Chondrocyte (in vitro differentiated cells): ENCODE data around the gene LYPLA2. TPM values are rescaled to one million over a fixed set of nuclear protein-coding genes. Genes with fewer than 3 reads are reported as not detected.

Source experiments
- DNase-seq: peaks from one replicate; pipeline ENCODE4 v3.0.0; 2021; ENCODE audit warnings: mixed read lengths, low spot score
- H3K27ac Mint-ChIP-seq: one replicate; pipeline ENCODE4 v1.8.0; 2021; ENCODE audit warnings: mild to moderate bottlenecking, moderate library complexity, mixed read lengths; ENCODE audit not compliant: unreplicated experiment
- H3K27me3 Mint-ChIP-seq: 2 replicates; pipeline ENCODE4 v1.8.0; 2021; ENCODE audit warnings: low read depth, mixed read lengths
- H3K36me3 Mint-ChIP-seq: 2 replicates; pipeline ENCODE4 v1.8.0; 2021; ENCODE audit warnings: low read depth, mixed read lengths
- H3K4me1 Mint-ChIP-seq: 2 replicates; pipeline ENCODE4 v1.8.0; 2021; ENCODE audit warnings: low read depth, mild to moderate bottlenecking, mixed read lengths
- H3K4me3 Mint-ChIP-seq: one replicate; pipeline ENCODE4 v1.8.0; 2021; ENCODE audit warnings: mild to moderate bottlenecking, moderate library complexity, mixed read lengths; ENCODE audit not compliant: unreplicated experiment
- H3K9me3 Mint-ChIP-seq: 2 replicates; pipeline ENCODE4 v1.8.0; 2021; ENCODE audit warnings: low read depth, mixed read lengths
- total RNA-seq: library from RNA; stranded (reverse); gene quantifications from 3 replicates; pipeline ENCODE4 v1.2.1, GENCODE V29; 2021
- TF ChIP-seq, protein P1 (sequence below): fragments of 200-600 bp; sonication (generic); IDR thresholded peaks from 2 replicates; pipeline ENCODE4 v1.5.0; 2021; ENCODE audit warnings: antibody characterized with exemption, mild to moderate bottlenecking, moderate library complexity

LYPLA2 gene
- total RNA-seq, 1 donor from 2014 or later = 40.4 TPM

DNA sequence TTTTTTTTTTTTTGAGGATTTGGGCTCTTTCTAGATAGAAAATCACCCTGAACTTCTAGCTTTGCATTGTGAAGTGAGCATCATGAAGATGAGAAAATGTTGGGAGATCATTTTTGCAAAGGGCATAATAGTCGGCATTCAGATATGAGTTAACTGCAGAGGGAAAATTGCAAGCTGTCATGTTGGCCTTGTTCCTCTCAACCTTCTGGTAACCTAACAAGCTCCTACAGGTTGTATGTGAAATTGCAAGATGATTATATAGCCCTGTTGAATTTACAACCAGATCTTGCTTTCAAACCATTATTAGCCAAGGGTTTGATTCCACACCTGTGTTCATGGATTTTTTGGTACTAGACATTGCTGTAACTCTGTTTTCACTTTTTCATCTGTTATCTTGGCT is 45.4 kb upstream of the LYPLA2 start:
- TF ChIP-seq, protein P1, sequence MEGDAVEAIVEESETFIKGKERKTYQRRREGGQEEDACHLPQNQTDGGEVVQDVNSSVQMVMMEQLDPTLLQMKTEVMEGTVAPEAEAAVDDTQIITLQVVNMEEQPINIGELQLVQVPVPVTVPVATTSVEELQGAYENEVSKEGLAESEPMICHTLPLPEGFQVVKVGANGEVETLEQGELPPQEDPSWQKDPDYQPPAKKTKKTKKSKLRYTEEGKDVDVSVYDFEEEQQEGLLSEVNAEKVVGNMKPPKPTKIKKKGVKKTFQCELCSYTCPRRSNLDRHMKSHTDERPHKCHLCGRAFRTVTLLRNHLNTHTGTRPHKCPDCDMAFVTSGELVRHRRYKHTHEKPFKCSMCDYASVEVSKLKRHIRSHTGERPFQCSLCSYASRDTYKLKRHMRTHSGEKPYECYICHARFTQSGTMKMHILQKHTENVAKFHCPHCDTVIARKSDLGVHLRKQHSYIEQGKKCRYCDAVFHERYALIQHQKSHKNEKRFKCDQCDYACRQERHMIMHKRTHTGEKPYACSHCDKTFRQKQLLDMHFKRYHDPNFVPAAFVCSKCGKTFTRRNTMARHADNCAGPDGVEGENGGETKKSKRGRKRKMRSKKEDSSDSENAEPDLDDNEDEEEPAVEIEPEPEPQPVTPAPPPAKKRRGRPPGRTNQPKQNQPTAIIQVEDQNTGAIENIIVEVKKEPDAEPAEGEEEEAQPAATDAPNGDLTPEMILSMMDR = peak; percentile 69
- H3K36me3 Mint-ChIP-seq = peaks cover 2% of the 10 kb centered on the region
- no peaks in the 10 kb centered on the region for H3K27me3 Mint-ChIP-seq
- no peaks in the 10 kb centered on the region for H3K9me3 Mint-ChIP-seq
- H3K4me1 Mint-ChIP-seq = peaks cover 42% of the 10 kb centered on the region
- H3K27ac Mint-ChIP-seq = peak overlapping the region; percentile 95
- no peak for DNase-seq
- H3K4me3 Mint-ChIP-seq = peak overlapping the region; percentile 89

DNA sequence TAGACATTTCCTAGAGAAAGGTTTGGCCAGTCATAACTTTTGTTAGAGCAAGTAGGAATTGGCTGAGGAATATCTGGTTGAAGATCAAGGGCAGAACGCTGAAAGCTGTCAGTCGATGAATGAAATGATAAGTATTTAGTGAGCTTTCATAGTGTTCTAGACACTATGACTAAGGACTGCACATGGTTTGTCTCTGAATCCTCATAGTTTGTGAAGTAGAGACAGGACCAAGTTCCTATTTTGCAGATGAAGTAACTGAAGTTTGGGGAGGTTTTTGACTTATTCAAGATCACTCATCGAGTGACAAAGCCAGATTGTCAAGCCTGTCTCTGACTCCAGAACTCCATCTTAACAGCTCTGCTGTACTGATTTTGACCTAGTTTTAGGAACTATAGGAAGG is 42.9 kb upstream of the LYPLA2 start:
- TF ChIP-seq, protein P1 = no peak
- Mint-ChIP-seq H3K4me3 (no peak overlapping the region), H3K27me3 (no peaks in the 10 kb centered on the region), H3K27ac (no peak overlapping the region), H3K36me3 (peaks cover 12% of the 10 kb centered on the region), H3K4me1 (peaks cover 32% of the 10 kb centered on the region), H3K9me3 (no peaks in the 10 kb centered on the region)
- DNase-seq = no peak

DNA sequence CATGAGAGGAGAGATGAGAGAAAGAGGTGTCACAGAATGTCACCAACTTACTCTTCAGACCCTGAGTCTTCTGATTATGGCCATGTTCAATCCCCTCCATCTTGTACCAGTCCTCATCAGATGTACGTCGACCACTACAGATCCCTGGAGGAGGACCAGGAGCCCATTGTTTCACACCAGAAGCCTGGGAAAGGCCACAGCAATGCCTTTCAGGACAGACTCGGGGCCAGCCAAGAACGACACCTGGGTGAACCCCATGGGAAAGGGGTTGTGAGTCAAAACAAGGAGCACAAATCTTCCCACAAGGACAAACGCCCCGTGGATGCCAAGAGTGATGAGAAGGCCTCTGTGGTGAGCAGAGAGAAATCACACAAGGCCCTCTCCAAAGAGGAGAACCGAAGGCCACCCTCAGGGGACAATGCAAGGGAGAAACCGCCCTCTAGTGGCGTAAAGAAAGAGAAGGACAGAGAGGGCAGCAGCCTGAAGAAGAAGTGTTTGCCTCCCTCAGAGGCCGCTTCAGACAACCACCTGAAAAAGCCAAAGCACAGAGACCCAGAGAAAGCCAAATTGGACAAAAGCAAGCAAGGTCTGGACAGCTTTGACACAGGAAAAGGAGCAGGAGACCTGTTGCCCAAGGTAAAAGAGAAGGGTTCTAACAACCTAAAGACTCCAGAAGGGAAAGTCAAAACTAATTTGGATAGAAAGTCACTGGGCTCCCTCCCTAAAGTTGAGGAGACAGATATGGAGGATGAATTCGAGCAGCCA is 39.7 kb upstream of the LYPLA2 start:
- peak overlapping the region; percentile 36 for H3K27ac Mint-ChIP-seq
- H3K4me3 Mint-ChIP-seq = no peak overlapping the region

DNA sequence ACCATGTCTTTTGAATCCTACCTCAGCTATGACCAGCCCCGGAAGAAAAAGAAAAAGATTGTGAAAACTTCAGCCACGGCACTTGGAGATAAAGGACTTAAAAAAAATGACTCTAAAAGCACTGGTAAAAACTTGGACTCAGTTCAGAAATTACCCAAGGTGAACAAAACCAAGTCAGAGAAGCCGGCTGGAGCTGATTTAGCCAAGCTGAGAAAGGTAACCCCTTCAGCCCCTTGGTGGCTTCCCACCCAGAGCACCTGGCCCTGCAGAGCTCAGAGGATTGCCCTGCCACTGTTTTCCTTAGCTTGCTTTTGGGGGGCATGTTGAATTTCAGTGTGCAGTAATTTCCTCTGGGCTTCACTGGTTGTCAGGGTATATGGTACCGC is 39.1 kb upstream of the LYPLA2 start:
- Mint-ChIP-seq H3K27me3 (no peaks in the 10 kb centered on the region), H3K4me1 (peaks cover 12% of the 10 kb centered on the region), H3K9me3 (no peaks in the 10 kb centered on the region), H3K36me3 (peaks cover 33% of the 10 kb centered on the region), H3K27ac (no peak overlapping the region), H3K4me3 (no peak overlapping the region)
- no peak for DNase-seq
- TF ChIP-seq, protein P1 = no peak

More for the DNA sequence above, 39.7 kb upstream of the LYPLA2 start:
- Mint-ChIP-seq H3K27me3 (no peaks in the 10 kb centered on the region), H3K4me1 (peaks cover 16% of the 10 kb centered on the region), H3K9me3 (no peaks in the 10 kb centered on the region), H3K36me3 (peaks cover 33% of the 10 kb centered on the region)
- DNase-seq = no peak
- TF ChIP-seq, protein P1 = peak; percentile 81

DNA sequence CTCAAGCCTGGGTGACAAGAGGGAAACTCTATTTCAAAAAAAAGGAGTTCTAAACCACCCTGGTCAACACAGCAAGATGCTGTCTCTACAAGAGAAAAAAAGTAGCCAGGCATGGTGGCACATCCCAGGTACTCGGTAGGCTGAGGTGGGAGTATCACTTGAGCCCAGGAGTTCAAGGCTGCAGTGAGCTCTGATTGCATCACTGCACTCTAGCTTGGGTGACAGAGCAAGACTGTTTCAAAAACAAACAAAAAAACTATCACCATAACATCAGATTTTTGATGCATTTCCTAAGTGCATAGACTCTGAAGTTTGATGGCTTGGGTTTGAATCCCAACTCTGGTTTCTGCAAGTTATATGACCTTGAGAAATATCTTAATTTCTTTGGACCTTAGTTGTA is 38.0 kb upstream of the LYPLA2 start:
- no peak overlapping the region for H3K27ac Mint-ChIP-seq
- no peaks in the 10 kb centered on the region for H3K9me3 Mint-ChIP-seq
- TF ChIP-seq, protein P1 = no peak
- DNase-seq = no peak
- no peak overlapping the region for H3K4me3 Mint-ChIP-seq
- H3K36me3 Mint-ChIP-seq = peaks cover 35% of the 10 kb centered on the region
- H3K27me3 Mint-ChIP-seq = no peaks in the 10 kb centered on the region
- peaks cover under 1% of the 10 kb centered on the region for H3K4me1 Mint-ChIP-seq
